GM23338 (cell line): ENCODE data around the gene KRTAP4-3. TPM values are rescaled to one million over a fixed set of nuclear protein-coding genes. Genes with fewer than 3 reads are reported as not detected.

Experiments
- ATAC-seq: fragments of 200-7000 bp; cut with Tn5 transposase; 3 replicates; pipeline ENCODE4 v1.9.1; 2020
- DNase-seq: peaks from one replicate; pipeline ENCODE4 v3.0.0-alpha.2; 2015; ENCODE audit warnings: low spot score
- H2AFZ ChIP-seq: fragments of 200-600 bp; sonication (generic); 2 replicates; pipeline ENCODE4 v1.8.0; 2016; ENCODE audit warnings: antibody characterized with exemption, mild to moderate bottlenecking, moderate library complexity
- H3F3A ChIP-seq: fragments of 200-600 bp; sonication (generic); replicated peaks from 2 replicates; pipeline ENCODE4 v1.8.0; 2017; ENCODE audit warnings: antibody characterized with exemption, mixed run types, low read depth
- H3K27ac ChIP-seq: fragments of 200-600 bp; sonication (generic); 2 replicates; pipeline ENCODE4 v1.6.1; 2016; ENCODE audit warnings: low read depth
- H3K27me3 ChIP-seq: fragments of 200-600 bp; sonication (generic); 2 replicates; pipeline ENCODE4 v1.8.0; 2016; ENCODE audit warnings: mild to moderate bottlenecking, mixed run types, moderate library complexity; ENCODE audit not compliant: insufficient read depth
- H3K36me3 ChIP-seq: fragments of 200-600 bp; sonication (generic); 2 replicates; pipeline ENCODE4 v1.8.0; 2016; ENCODE audit warnings: mild to moderate bottlenecking; ENCODE audit not compliant: insufficient read depth
- H3K4me1 ChIP-seq: fragments of 200-600 bp; sonication (generic); 2 replicates; pipeline ENCODE4 v1.8.0; 2016; ENCODE audit warnings: mild to moderate bottlenecking, moderate library complexity; ENCODE audit not compliant: insufficient read depth
- H3K4me2 ChIP-seq: fragments of 200-600 bp; sonication (generic); 2 replicates; pipeline ENCODE4 v1.7.1; 2017; ENCODE audit warnings: mixed run types
- H3K4me3 ChIP-seq: fragments of 200-600 bp; sonication (generic); 2 replicates; pipeline ENCODE4 v1.6.1; 2016; ENCODE audit warnings: mixed run types
- H3K79me2 ChIP-seq: fragments of 200-600 bp; sonication (generic); replicated peaks from 2 replicates; pipeline ENCODE4 v1.8.0; 2017; ENCODE audit warnings: mild to moderate bottlenecking; ENCODE audit not compliant: insufficient read depth
- H3K9me2 ChIP-seq: fragments of 200-600 bp; sonication (generic); 2 replicates; pipeline ENCODE4 v1.8.0; 2017; ENCODE audit not compliant: insufficient read depth
- H4K20me1 ChIP-seq: fragments of 200-600 bp; sonication (generic); replicated peaks from 2 replicates; pipeline ENCODE4 v1.8.0; 2017; ENCODE audit warnings: mild to moderate bottlenecking; ENCODE audit not compliant: insufficient read depth
- H3K27ac Mint-ChIP-seq: 2 replicates; pipeline ENCODE4 v1.8.0; 2020; ENCODE audit warnings: inconsistent platforms, mild to moderate bottlenecking, moderate library complexity, mixed read lengths
- H3K27me3 Mint-ChIP-seq: 3 replicates; pipeline ENCODE4 v1.8.0; 2022; ENCODE audit warnings: low read depth, mild to moderate bottlenecking, moderate library complexity, mixed read lengths, inconsistent platforms; ENCODE audit not compliant: insufficient read depth, poor library complexity
- H3K36me3 Mint-ChIP-seq: 3 replicates; pipeline ENCODE4 v1.8.0; 2021; ENCODE audit warnings: low read depth, mild to moderate bottlenecking, inconsistent platforms, moderate library complexity, mixed read lengths
- H3K4me1 Mint-ChIP-seq: 3 replicates; pipeline ENCODE4 v1.8.0; 2020; ENCODE audit warnings: mild to moderate bottlenecking, inconsistent platforms, mixed read lengths
- H3K4me3 Mint-ChIP-seq: 3 replicates; pipeline ENCODE4 v1.8.0; 2021; ENCODE audit warnings: moderate library complexity, mild to moderate bottlenecking, inconsistent platforms, mixed read lengths
- H3K9me3 Mint-ChIP-seq: 3 replicates; pipeline ENCODE4 v1.8.0; 2020; ENCODE audit warnings: moderate library complexity, mild to moderate bottlenecking, inconsistent platforms, mixed read lengths
- CREB1 ChIP-seq: fragments of 250-450 bp; sonication (Bioruptor Pico); IDR thresholded peaks from 2 replicates; pipeline ENCODE4 v1.5.0; 2020; ENCODE audit warnings: low read depth, mild to moderate bottlenecking, moderate library complexity
- EZH2 ChIP-seq: fragments of 200-600 bp; sonication (generic); IDR thresholded peaks from one replicate; pipeline ENCODE4 v1.8.0; 2017; ENCODE audit warnings: antibody characterized with exemption, mild to moderate bottlenecking, low read depth; ENCODE audit not compliant: unreplicated experiment
- EZH2phosphoT487 ChIP-seq: fragments of 200-600 bp; sonication (generic); IDR thresholded peaks from one replicate; pipeline ENCODE4 v1.8.1; 2018; ENCODE audit warnings: antibody characterized with exemption; ENCODE audit not compliant: unreplicated experiment
- JUNB ChIP-seq: IDR thresholded peaks from one replicate; pipeline ENCODE4 v1.6.1; 2016; ENCODE audit warnings: antibody characterized with exemption; ENCODE audit not compliant: unreplicated experiment
- NANOG ChIP-seq: IDR thresholded peaks from 2 replicates; pipeline ENCODE4 v1.6.1; 2016; ENCODE audit warnings: antibody characterized with exemption, borderline replicate concordance
- POLR2AphosphoS5 ChIP-seq: IDR thresholded peaks from 2 replicates; pipeline ENCODE4 v1.6.1; 2016; ENCODE audit warnings: antibody characterized with exemption, low read depth
- STAT1 ChIP-seq: IDR thresholded peaks from one replicate; pipeline ENCODE4 v1.6.1; 2016; ENCODE audit warnings: antibody characterized with exemption; ENCODE audit not compliant: unreplicated experiment
- ZNF114 ChIP-seq: fragments of 250-450 bp; sonication (Bioruptor Pico); IDR thresholded peaks from 2 replicates; pipeline ENCODE4 v1.5.0; 2020; ENCODE audit warnings: mild to moderate bottlenecking, moderate library complexity
- ZNF331 ChIP-seq: fragments of 250-450 bp; sonication (Bioruptor Pico); IDR thresholded peaks from 2 replicates; pipeline ENCODE4 v1.5.0; 2020; ENCODE audit warnings: low read depth, mild to moderate bottlenecking, moderate library complexity
- polyA plus RNA-seq: library from polyadenylated mRNA; unstranded; fragments of >200 nt; fragmentation: Nextera tagmentation; extraction: Ambion mirVana; gene quantifications from 2 replicates; pipeline ENCODE4 v1.2.1, GENCODE V29; 2016
- total RNA-seq: library from RNA; depleted of rRNA; stranded (reverse); fragments of >200 nt; shearing (Covaris generic); gene quantifications from 2 replicates; pipeline ENCODE4 v1.2.3, GENCODE V29; 2014
- TF ChIP-seq, protein P1 (sequence below), 2 experiments: fragments of 200-600 bp in 1 of 2; sonication (generic) in 1 of 2; conservative IDR thresholded peaks; 2 replicates each; pipeline versions ENCODE4 v1.5.1 to v1.6.1; 2016 to 2017; ENCODE audit warnings: antibody characterized with exemption in 2 of 2, low read depth in 2 of 2, mild to moderate bottlenecking in 2 of 2, moderate library complexity in 1 of 2
- TF ChIP-seq, protein P2 (sequence below): IDR thresholded peaks from 2 replicates; pipeline ENCODE4 v1.6.1; 2016; ENCODE audit warnings: antibody characterized with exemption
- TF ChIP-seq, protein P3 (sequence below): IDR thresholded peaks from one replicate; pipeline ENCODE4 v1.6.1; 2018; ENCODE audit warnings: antibody characterized with exemption; ENCODE audit not compliant: unreplicated experiment
- TF ChIP-seq, protein P4 (sequence below): fragments of 250-450 bp; sonication (Bioruptor Pico); IDR thresholded peaks from 2 replicates; pipeline ENCODE4 v1.5.0; 2020; ENCODE audit warnings: mild to moderate bottlenecking, moderate library complexity

The KRTAP4-3 gene
- total and polyA plus RNA-seq, 2 experiments from 2014 or later, result not detected

DNA sequence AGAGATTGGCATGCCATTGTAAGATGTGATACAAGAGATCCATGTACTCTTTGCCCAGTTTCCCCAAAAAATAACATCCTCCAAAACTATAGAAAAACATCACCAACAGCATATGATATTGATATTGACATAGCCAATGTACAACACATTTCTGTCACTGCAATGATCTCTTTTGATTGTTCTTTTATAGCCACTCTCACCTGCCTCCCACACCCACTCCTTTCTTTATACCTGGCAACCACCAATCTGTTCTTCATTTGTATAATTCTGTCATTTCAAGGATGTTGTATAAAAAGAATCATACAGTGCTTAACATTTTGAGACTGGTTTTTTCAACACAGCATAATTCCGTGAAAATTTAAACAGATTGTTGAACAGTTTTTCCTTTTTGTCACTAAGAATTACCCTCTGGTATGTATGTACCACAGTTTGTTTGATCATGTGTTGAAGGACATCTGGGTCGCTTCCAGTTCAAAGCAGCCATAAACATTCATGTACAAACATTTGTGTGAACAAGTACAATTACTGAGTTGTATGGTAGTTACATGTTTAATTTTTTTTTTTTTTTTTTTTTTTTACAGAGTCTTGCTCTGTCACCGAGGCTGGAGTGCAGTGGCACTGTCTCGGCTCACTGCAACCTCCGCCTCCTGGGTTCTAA, 31.5 kb upstream of the KRTAP4-3 start:
- peaks cover 2% of the 10 kb centered on the region for H3K27me3 Mint-ChIP-seq
- no peak for DNase-seq
- Histone ChIP-seq H3F3A (no peaks in the 10 kb centered on the region), H3K27me3 (no peaks in the 10 kb centered on the region), H3K9me2 (no peaks in the 10 kb centered on the region; the same call in 1 of the 2 replicates), H3K79me2 (no peaks in the 10 kb centered on the region), H3K36me3 (no peaks in the 10 kb centered on the region), H3K27ac (no peak overlapping the region), H2AFZ (no peak overlapping the region), H3K4me1 (no peaks in the 10 kb centered on the region), H3K4me2 (no peak overlapping the region), H3K4me3 (no peak overlapping the region), H4K20me1 (no peaks in the 10 kb centered on the region)
- H3K27ac Mint-ChIP-seq, result no peak overlapping the region
- H3K36me3 Mint-ChIP-seq, result no peaks in the 10 kb centered on the region; the same call in 2 of the 3 replicates
- no peaks in the 10 kb centered on the region for H3K4me1 Mint-ChIP-seq
- H3K4me3 Mint-ChIP-seq, result no peak overlapping the region
- no peak for TF ChIP-seq ZNF114 (CRISPR knock-in tag)
- TF ChIP-seq NANOG, result no peak
- TF ChIP-seq, protein P1, sequence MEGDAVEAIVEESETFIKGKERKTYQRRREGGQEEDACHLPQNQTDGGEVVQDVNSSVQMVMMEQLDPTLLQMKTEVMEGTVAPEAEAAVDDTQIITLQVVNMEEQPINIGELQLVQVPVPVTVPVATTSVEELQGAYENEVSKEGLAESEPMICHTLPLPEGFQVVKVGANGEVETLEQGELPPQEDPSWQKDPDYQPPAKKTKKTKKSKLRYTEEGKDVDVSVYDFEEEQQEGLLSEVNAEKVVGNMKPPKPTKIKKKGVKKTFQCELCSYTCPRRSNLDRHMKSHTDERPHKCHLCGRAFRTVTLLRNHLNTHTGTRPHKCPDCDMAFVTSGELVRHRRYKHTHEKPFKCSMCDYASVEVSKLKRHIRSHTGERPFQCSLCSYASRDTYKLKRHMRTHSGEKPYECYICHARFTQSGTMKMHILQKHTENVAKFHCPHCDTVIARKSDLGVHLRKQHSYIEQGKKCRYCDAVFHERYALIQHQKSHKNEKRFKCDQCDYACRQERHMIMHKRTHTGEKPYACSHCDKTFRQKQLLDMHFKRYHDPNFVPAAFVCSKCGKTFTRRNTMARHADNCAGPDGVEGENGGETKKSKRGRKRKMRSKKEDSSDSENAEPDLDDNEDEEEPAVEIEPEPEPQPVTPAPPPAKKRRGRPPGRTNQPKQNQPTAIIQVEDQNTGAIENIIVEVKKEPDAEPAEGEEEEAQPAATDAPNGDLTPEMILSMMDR (conservative IDR thresholded peaks at IDR 0.05; ENCODE audit: low read depth in 2 of 2), result no peak
- no peak for TF ChIP-seq JUNB
- no peak for TF ChIP-seq CREB1 (CRISPR knock-in tag)
- no peak for TF ChIP-seq STAT1
- TF ChIP-seq, protein P2, sequence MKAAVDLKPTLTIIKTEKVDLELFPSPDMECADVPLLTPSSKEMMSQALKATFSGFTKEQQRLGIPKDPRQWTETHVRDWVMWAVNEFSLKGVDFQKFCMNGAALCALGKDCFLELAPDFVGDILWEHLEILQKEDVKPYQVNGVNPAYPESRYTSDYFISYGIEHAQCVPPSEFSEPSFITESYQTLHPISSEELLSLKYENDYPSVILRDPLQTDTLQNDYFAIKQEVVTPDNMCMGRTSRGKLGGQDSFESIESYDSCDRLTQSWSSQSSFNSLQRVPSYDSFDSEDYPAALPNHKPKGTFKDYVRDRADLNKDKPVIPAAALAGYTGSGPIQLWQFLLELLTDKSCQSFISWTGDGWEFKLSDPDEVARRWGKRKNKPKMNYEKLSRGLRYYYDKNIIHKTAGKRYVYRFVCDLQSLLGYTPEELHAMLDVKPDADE, result no peak
- TF ChIP-seq POLR2AphosphoS5, result no peak
- TF ChIP-seq, protein P3, sequence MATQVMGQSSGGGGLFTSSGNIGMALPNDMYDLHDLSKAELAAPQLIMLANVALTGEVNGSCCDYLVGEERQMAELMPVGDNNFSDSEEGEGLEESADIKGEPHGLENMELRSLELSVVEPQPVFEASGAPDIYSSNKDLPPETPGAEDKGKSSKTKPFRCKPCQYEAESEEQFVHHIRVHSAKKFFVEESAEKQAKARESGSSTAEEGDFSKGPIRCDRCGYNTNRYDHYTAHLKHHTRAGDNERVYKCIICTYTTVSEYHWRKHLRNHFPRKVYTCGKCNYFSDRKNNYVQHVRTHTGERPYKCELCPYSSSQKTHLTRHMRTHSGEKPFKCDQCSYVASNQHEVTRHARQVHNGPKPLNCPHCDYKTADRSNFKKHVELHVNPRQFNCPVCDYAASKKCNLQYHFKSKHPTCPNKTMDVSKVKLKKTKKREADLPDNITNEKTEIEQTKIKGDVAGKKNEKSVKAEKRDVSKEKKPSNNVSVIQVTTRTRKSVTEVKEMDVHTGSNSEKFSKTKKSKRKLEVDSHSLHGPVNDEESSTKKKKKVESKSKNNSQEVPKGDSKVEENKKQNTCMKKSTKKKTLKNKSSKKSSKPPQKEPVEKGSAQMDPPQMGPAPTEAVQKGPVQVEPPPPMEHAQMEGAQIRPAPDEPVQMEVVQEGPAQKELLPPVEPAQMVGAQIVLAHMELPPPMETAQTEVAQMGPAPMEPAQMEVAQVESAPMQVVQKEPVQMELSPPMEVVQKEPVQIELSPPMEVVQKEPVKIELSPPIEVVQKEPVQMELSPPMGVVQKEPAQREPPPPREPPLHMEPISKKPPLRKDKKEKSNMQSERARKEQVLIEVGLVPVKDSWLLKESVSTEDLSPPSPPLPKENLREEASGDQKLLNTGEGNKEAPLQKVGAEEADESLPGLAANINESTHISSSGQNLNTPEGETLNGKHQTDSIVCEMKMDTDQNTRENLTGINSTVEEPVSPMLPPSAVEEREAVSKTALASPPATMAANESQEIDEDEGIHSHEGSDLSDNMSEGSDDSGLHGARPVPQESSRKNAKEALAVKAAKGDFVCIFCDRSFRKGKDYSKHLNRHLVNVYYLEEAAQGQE, result no peak
- no peak for TF ChIP-seq ZNF331
- TF ChIP-seq EZH2, result no peak
- no peak for TF ChIP-seq EZH2phosphoT487
- TF ChIP-seq, protein P4, sequence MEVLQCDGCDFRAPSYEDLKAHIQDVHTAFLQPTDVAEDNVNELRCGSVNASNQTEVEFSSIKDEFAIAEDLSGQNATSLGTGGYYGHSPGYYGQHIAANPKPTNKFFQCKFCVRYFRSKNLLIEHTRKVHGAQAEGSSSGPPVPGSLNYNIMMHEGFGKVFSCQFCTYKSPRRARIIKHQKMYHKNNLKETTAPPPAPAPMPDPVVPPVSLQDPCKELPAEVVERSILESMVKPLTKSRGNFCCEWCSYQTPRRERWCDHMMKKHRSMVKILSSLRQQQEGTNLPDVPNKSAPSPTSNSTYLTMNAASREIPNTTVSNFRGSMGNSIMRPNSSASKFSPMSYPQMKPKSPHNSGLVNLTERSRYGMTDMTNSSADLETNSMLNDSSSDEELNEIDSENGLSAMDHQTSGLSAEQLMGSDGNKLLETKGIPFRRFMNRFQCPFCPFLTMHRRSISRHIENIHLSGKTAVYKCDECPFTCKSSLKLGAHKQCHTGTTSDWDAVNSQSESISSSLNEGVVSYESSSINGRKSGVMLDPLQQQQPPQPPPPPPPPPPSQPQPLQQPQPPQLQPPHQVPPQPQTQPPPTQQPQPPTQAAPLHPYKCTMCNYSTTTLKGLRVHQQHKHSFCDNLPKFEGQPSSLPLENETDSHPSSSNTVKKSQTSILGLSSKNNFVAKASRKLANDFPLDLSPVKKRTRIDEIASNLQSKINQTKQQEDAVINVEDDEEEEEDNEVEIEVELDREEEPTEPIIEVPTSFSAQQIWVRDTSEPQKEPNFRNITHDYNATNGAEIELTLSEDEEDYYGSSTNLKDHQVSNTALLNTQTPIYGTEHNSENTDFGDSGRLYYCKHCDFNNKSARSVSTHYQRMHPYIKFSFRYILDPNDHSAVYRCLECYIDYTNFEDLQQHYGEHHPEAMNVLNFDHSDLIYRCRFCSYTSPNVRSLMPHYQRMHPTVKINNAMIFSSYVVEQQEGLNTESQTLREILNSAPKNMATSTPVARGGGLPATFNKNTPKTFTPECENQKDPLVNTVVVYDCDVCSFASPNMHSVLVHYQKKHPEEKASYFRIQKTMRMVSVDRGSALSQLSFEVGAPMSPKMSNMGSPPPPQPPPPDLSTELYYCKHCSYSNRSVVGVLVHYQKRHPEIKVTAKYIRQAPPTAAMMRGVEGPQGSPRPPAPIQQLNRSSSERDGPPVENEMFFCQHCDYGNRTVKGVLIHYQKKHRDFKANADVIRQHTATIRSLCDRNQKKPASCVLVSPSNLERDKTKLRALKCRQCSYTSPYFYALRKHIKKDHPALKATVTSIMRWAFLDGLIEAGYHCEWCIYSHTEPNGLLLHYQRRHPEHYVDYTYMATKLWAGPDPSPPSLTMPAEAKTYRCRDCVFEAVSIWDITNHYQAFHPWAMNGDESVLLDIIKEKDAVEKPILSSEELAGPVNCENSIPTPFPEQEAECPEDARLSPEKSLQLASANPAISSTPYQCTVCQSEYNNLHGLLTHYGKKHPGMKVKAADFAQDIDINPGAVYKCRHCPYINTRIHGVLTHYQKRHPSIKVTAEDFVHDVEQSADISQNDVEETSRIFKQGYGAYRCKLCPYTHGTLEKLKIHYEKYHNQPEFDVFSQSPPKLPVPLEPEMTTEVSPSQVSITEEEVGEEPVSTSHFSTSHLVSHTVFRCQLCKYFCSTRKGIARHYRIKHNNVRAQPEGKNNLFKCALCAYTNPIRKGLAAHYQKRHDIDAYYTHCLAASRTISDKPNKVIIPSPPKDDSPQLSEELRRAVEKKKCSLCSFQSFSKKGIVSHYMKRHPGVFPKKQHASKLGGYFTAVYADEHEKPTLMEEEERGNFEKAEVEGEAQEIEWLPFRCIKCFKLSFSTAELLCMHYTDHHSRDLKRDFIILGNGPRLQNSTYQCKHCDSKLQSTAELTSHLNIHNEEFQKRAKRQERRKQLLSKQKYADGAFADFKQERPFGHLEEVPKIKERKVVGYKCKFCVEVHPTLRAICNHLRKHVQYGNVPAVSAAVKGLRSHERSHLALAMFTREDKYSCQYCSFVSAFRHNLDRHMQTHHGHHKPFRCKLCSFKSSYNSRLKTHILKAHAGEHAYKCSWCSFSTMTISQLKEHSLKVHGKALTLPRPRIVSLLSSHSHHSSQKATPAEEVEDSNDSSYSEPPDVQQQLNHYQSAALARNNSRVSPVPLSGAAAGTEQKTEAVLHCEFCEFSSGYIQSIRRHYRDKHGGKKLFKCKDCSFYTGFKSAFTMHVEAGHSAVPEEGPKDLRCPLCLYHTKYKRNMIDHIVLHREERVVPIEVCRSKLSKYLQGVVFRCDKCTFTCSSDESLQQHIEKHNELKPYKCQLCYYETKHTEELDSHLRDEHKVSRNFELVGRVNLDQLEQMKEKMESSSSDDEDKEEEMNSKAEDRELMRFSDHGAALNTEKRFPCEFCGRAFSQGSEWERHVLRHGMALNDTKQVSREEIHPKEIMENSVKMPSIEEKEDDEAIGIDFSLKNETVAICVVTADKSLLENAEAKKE (CRISPR knock-in tag), result no peak
- H3K9me3 Mint-ChIP-seq, result peaks cover 5% of the 10 kb centered on the region; the same call in 2 of the 3 replicates
- ATAC-seq, result no peak
